Natural killer cell treated with Interleukin-12 subunit alpha and Interleukin-12 subunit beta and Interleukin-15 and Interleukin-18, amount 100 ng/mL, for 72 hours (primary cell): ENCODE data around the gene MYRF. TPM values are rescaled to one million over a fixed set of nuclear protein-coding genes. Genes with fewer than 3 reads are reported as not detected.

Experiments used
- ATAC-seq, 2 donors: fragments of 150-1000 bp; cut with Tn5 transposase in 1 of 2; sonication (Bioruptor Pico), chemical (Tn5 transposase) in 1 of 2; 2 replicates each; pipeline ENCODE4 v1.10.0; 2021
- DNase-seq: peaks from one replicate; pipeline ENCODE4 v3.0.0; 2022; ENCODE audit warnings: low spot score
- H3K27ac Mint-ChIP-seq, 2 donors: 1 replicate in 1 of 2; 2 replicates in 1 of 2; pipeline ENCODE4 v1.8.0; 2022; ENCODE audit warnings: mixed read lengths in 2 of 2, mild to moderate bottlenecking in 1 of 2, moderate library complexity in 1 of 2
- H3K27me3 Mint-ChIP-seq, 2 donors: 1 replicate in 1 of 2; 2 replicates in 1 of 2; pipeline ENCODE4 v1.8.0; 2022; ENCODE audit warnings: mixed read lengths in 2 of 2
- H3K36me3 Mint-ChIP-seq: one replicate; pipeline ENCODE4 v1.8.0; 2022; ENCODE audit warnings: mixed read lengths
- H3K4me1 Mint-ChIP-seq, 2 donors: 1 replicate in 1 of 2; 2 replicates in 1 of 2; pipeline ENCODE4 v1.8.0; 2022; ENCODE audit warnings: low read depth in 2 of 2, mixed read lengths in 2 of 2, mild to moderate bottlenecking in 1 of 2
- H3K4me3 Mint-ChIP-seq: one replicate; pipeline ENCODE4 v1.8.0; 2022; ENCODE audit warnings: mixed read lengths
- H3K9me3 Mint-ChIP-seq: 2 replicates; pipeline ENCODE4 v1.8.0; 2022; ENCODE audit warnings: mixed read lengths
- total RNA-seq, 2 donors: library from RNA; stranded (reverse); gene quantifications; one replicate each; pipeline ENCODE4 v1.2.3, GENCODE V29; 2022

MYRF gene
- total RNA-seq, 2 donors from 2014 or later: 3.7 to 5.5 TPM

- H3K36me3 Mint-ChIP-seq: no peaks in the 10 kb centered on the region
- H3K4me3 Mint-ChIP-seq: peak overlapping the region; percentile 95
- H3K27me3 Mint-ChIP-seq: no peaks in the 10 kb centered on the region
Measured at GRCh38 chr11:61815790-61816735, 63.6 kb downstream of the MYRF start.

GRCh38 chr11:61816736-61817455, 64.5 kb downstream of the MYRF start, which contains the start of gene FADS1:
Gene FADS1, minus strand, starts transcription at chr11:61817003. Its CDS starts 74 bp downstream, at chr11:61816929.
- peak; percentile 83 to 88 for ATAC-seq
- H3K9me3 Mint-ChIP-seq: no peaks in the 10 kb centered on the region
- peak within 1 kb of the TSS; percentile 83 to 87 for H3K27ac Mint-ChIP-seq
- no peaks in the 10 kb centered on the region for H3K36me3 Mint-ChIP-seq
- no peaks in the 10 kb centered on the region for H3K27me3 Mint-ChIP-seq
- peaks cover 13 to 21% of the 10 kb centered on the region in 2 donors for H3K4me1 Mint-ChIP-seq
- peak within 1 kb of the TSS; percentile 95 for H3K4me3 Mint-ChIP-seq
- peak; percentile 96 for DNase-seq

More at GRCh38 chr11:61815790-61816735, 63.6 kb downstream of the MYRF start:
- H3K27ac Mint-ChIP-seq: peak overlapping the region; percentile 83 to 87
- no peaks in the 10 kb centered on the region for H3K9me3 Mint-ChIP-seq
- ATAC-seq: peak; percentile 59 to 72
- DNase-seq: peak; percentile 72
- peaks cover 13 to 21% of the 10 kb centered on the region in 2 donors for H3K4me1 Mint-ChIP-seq

- H3K4me3 Mint-ChIP-seq: peak overlapping the region; percentile 95
- H3K9me3 Mint-ChIP-seq: no peaks in the 10 kb centered on the region
- peak overlapping the region in 1 of 2 donors; percentile 87 for H3K27ac Mint-ChIP-seq
- H3K4me1 Mint-ChIP-seq: peaks cover 13 to 21% of the 10 kb centered on the region in 2 donors
- ATAC-seq (no peak), DNase-seq (no peak)
- H3K27me3 Mint-ChIP-seq: no peaks in the 10 kb centered on the region
- H3K36me3 Mint-ChIP-seq: no peaks in the 10 kb centered on the region
Measured at GRCh38 chr11:61817471-61818202, 65.2 kb downstream of the MYRF start.

DNA sequence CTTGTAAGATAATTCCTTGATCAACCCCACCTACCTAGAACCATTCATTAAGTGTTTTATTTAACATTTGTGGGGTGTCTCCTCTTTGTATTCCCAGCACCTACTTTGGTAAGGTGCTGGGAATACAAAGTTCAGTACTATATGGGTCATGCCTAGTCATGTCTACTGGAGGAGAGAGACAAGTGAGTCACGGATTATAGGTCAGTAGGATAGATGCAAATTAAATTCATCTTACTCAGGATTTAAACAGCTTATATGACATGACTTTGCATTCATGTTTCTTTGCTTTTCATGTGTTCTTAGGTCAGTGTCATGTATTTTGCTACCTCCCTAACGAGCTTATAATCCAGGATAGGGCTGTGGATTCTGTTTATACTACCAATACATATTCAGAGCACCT, 67.7 kb downstream of the MYRF start:
- Mint-ChIP-seq H3K27ac (no peak overlapping the region), H3K36me3 (no peaks in the 10 kb centered on the region), H3K9me3 (no peaks in the 10 kb centered on the region), H3K4me1 (peaks cover 2 to 8% of the 10 kb centered on the region in 2 donors), H3K4me3 (no peak overlapping the region), H3K27me3 (no peaks in the 10 kb centered on the region)
- ATAC-seq (no peak), DNase-seq (no peak)

DNA sequence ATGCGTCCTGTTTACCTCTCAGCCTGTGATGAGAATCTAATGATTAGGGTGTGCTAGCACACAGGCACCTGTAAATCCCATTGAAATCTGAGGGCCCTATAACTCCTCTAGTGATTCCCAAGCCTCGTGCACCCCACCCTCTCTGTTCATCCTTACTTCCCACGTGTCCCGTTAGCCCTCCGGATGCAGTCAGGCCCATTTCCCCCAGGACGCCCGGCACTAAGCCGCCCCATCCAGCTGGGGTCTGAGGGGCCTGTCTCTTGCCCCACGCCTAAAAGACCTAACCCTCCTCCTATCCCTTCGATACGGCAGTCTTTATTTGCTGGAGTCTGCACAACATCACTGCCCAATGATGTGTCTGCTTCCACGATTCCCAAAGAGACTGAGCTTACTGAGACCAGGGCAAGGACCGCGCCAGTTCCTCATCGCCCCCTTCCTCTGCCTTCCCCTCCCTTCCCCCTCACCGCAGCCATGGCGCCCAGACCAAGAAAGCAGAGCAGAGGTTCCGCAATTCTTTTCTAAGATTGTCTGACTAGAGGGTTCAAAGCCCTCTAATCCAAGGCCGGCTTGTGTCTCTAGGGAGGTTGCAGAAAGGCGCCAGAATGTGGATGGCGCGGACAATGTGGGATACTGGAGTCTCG, 74.6 kb downstream of the MYRF start:
- no peaks in the 10 kb centered on the region for H3K27me3 Mint-ChIP-seq
- no peaks in the 10 kb centered on the region for H3K9me3 Mint-ChIP-seq
- no peaks in the 10 kb centered on the region for H3K36me3 Mint-ChIP-seq
- ATAC-seq (no peak), DNase-seq (no peak)
- H3K4me1 Mint-ChIP-seq: peaks cover 22 to 34% of the 10 kb centered on the region in 2 donors
- H3K27ac Mint-ChIP-seq: peak overlapping the region; percentile 51 to 87
- peak overlapping the region; percentile 74 for H3K4me3 Mint-ChIP-seq

- ATAC-seq: peak; percentile 90 to 93
- Mint-ChIP-seq H3K9me3 (no peaks in the 10 kb centered on the region), H3K4me1 (peaks cover 22 to 38% of the 10 kb centered on the region in 2 donors), H3K27ac (peak within 1 kb of the TSS; percentile 51 to 87), H3K36me3 (no peaks in the 10 kb centered on the region), H3K4me3 (peak within 1 kb of the TSS; percentile 82), H3K27me3 (no peaks in the 10 kb centered on the region)
- peak; percentile 94 for DNase-seq
Measured at GRCh38 chr11:61827571-61828378, 75.3 kb downstream of the MYRF start, which contains the start of gene FADS2. Gene FADS2, plus strand, starts transcription at chr11:61828300. Its CDS starts 91 bp downstream, at chr11:61828391.

DNA sequence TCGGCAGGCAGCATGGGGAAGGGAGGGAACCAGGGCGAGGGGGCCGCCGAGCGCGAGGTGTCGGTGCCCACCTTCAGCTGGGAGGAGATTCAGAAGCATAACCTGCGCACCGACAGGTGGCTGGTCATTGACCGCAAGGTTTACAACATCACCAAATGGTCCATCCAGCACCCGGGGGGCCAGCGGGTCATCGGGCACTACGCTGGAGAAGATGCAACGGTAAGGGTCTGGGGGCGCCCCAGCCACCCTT, 75.9 kb downstream of the MYRF start:
- ATAC-seq: no peak
- Mint-ChIP-seq H3K4me1 (peaks cover 23 to 43% of the 10 kb centered on the region in 2 donors), H3K36me3 (no peaks in the 10 kb centered on the region), H3K27ac (peak overlapping the region; percentile 51 to 87), H3K9me3 (no peaks in the 10 kb centered on the region), H3K27me3 (no peaks in the 10 kb centered on the region), H3K4me3 (peak overlapping the region; percentile 82)
- DNase-seq: no peak

GRCh38 chr11:61828629-61829407, 76.4 kb downstream of the MYRF start:
- Mint-ChIP-seq H3K9me3 (no peaks in the 10 kb centered on the region), H3K36me3 (no peaks in the 10 kb centered on the region), H3K27me3 (no peaks in the 10 kb centered on the region), H3K4me1 (peaks cover 28 to 48% of the 10 kb centered on the region in 2 donors), H3K4me3 (peak overlapping the region; percentile 82), H3K27ac (peak overlapping the region; percentile 51 to 87)
- ATAC-seq: peak; percentile 51
- peak; percentile 73 for DNase-seq

DNA sequence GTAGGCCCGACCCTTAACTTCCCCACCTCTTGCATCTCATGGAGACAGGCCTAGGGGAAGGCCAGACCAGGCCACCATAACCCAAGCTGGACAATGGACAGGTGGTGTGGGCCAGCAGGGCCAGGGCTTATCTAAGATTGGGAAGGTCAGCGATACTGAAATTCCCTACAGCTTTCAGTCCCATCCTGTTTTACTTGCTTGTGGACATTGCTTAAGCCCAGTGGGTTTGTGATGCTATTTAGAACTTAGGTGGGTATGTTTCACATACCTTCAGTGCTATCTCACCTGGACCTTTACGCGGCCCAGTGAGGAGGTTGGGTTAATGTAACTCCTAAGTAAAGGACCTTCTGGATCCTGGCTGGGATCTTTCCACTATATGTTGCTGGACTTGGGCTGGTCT, 77.4 kb downstream of the MYRF start:
- Mint-ChIP-seq H3K4me1 (peaks cover 38 to 55% of the 10 kb centered on the region in 2 donors), H3K9me3 (no peaks in the 10 kb centered on the region), H3K27me3 (no peaks in the 10 kb centered on the region), H3K36me3 (no peaks in the 10 kb centered on the region), H3K27ac (peak overlapping the region in 1 of 2 donors; percentile 87), H3K4me3 (peak overlapping the region; percentile 82)
- DNase-seq: no peak
- no peak for ATAC-seq

DNA sequence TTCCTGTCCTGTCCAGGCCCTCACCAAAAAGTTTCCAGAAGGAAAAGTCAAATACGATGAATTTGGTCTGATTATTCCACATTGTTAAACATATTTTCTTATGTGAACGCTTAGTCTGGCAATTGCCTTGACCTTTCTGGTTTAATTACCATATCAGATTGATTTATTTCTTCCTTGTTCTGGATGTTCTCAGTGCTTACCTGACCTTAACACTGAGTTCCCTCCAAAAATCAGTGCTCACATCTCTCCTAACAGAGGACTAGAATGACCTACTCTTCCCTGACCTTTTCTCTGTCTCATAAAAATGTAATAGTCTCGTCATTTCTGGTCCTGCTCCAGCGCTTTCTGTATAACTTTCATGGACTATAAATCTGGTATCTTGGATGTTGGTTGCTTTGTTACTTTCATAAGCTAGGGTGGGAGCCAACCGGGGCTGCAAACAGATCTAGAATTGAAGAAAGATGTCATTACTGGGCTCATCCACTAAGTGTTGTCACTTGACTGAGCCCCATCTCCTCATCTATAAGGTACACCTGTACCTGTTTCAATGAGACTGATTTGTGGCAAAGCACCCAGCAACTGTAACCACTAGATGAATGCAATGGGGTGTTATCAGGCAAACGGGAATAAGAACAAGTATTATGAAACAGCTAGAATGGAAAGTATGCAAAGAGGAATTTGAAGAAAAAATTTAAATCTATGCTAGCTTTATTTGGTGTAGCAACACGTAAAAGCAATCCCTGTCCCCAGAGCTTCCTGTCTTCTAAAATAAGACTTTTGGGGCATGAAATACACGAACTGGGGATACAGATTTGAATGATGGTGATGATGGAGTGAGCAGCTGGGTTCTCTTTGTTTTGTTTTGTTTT, 78.0 kb downstream of the MYRF start:
- Mint-ChIP-seq H3K36me3 (no peaks in the 10 kb centered on the region), H3K4me3 (peak overlapping the region; percentile 82), H3K27me3 (no peaks in the 10 kb centered on the region), H3K27ac (peak overlapping the region; percentile 39 to 93), H3K4me1 (peaks cover 44 to 59% of the 10 kb centered on the region in 2 donors), H3K9me3 (no peaks in the 10 kb centered on the region)
- no peak for DNase-seq
- no peak for ATAC-seq

DNA sequence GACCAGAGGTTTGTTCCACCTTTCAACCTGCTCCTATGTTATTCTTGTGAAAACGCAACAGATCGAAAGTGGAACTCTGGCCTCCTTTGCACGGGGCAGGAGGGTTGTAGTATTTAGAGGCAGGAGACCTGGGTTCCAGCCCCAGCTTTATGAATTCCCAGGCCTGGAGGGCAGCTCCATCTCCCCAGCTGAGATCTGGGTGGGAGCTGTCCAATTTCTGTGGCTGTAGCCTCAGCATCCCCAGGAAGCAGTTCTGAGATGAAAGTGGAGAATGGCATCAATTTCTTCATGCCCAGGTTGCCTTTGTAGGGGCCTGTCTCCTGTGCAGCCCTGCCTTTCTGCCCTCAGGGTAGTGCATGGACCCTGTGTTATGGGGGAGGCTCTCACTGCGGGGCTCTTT, 79.8 kb downstream of the MYRF start:
- Mint-ChIP-seq H3K27ac (peak overlapping the region; percentile 92 to 93), H3K4me3 (no peak overlapping the region), H3K9me3 (no peaks in the 10 kb centered on the region), H3K36me3 (no peaks in the 10 kb centered on the region), H3K4me1 (peaks cover 45 to 59% of the 10 kb centered on the region in 2 donors), H3K27me3 (no peaks in the 10 kb centered on the region)
- ATAC-seq (no peak), DNase-seq (no peak)
